ENCODE results near the gene SPNS1.
A peak's percentile ranks its signal among the peaks of the same experiment; 100 is the strongest.
"Not testable (repeated sequence)": the region's sequence is repeated elsewhere in the genome, so short reads cannot be mapped to it uniquely, and the experiment has no call there.

Gene SPNS1, protein sequence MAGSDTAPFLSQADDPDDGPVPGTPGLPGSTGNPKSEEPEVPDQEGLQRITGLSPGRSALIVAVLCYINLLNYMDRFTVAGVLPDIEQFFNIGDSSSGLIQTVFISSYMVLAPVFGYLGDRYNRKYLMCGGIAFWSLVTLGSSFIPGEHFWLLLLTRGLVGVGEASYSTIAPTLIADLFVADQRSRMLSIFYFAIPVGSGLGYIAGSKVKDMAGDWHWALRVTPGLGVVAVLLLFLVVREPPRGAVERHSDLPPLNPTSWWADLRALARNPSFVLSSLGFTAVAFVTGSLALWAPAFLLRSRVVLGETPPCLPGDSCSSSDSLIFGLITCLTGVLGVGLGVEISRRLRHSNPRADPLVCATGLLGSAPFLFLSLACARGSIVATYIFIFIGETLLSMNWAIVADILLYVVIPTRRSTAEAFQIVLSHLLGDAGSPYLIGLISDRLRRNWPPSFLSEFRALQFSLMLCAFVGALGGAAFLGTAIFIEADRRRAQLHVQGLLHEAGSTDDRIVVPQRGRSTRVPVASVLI

GRCh38 chr16:28974437-28975157 lies at the start of gene SPNS1:
TSS of gene SPNS1 (plus strand) at chr16:28974778. CDS start at chr16:28975152, 374 bp downstream.
- peak; percentile 89 for DNase-seq (ENCODE audit: low read depth)

DNA sequence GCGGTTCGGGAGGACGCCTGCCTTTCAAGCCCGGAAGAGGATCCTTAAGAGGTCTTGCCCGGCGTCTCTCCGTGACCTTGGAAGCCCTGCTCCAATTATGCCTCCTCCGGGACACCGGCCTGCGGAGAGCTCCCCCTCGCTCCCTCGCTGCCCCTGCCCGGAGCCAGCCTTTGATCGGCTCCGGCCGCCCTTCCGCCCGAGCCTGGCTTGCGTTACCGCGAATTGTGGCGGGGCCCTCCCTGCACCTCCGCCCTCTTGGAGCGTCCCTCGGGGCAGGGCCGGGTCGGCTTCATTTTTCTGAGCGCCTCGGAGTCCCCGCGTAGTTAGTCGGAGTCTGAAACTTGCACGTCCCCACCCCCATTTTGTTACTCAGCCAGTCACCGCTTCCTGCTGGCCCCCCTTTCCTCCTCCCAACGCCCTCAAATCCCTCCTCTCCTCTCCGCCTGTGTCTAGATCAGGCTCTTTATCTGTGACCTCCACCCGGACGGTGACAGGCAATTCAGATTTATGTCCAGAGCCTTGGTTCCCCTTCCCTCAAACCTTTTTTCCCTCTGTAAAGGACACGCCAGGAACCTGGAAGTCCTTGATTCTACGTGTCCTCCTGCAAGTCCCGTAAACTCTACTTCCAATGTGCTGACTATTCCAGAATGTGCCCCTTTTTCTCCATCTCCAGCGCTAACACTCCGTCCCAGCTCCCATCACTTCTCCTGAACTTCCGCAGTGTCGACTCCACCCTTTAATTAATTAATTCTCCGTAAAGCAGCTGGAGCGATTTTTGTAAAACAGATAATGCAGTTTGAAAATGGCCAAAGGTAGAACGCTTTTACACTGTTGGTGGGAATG lies 49.0 kb upstream of the SPNS1 start:
- DNase-seq (ENCODE audit: low read depth) = peak; percentile 70

DNA sequence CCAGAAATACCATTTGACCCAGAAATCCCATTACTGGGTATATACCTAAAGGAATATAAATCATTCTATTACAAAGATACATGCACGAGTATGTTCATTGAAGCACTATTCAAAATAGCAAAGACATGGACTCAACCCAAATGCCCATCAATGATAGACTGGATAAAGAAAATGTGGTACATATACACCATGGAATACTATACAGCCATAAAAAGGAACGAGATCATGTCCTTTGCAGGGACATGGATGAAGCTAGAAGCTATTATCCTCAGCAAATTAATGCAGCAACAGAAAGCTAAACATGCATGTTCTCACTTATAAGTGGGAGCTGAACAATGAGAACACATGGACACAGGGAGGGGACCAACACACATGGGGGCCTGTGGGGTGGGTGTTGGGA lies 48.3 kb upstream of the SPNS1 start:
- DNase-seq (ENCODE audit: low read depth) = not testable (repeated sequence)

DNA sequence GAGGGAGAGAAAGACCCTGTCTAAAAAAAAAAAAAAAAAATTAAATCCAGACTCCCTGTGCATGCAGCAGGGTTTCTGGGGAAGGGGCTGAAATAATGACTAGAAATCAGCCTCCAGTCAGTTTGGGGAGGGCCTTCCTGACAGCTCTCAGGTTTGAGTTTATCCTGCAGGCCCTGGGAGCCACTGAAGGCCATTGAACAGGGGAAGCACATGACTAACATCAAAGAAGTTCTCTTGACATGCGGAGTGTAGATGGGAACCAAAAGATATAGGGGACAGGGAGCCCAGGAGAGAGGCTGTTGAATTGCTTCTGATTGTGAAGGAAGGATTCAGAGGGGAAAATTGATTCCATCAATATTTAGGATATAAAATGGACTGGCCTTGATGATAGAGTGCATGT lies 46.8 kb upstream of the SPNS1 start:
- no peak for DNase-seq (ENCODE audit: low read depth)

DNA sequence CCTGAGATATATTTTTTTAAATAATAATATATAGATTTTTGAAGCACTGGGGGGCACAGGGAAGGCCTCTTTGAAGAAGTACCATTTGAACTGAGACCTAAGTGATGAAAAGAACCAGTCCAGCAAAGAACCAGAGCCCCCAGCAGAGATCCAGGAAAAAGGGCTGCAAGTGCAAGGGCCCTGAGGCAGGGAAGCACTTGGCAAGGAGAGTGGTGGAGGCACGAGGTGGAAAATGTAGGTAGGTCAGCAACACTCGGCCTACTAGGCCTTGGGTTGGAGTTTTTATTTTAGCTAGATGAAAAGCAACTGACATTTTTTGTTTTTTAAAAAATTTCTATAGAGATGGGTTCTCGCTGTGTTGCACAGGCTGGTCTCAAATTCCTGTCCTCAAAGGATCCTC lies 44.4 kb upstream of the SPNS1 start:
- no peak for DNase-seq (ENCODE audit: low read depth)

- no peak for DNase-seq (ENCODE audit: low read depth)
Observed at GRCh38 chr16:28930652-28931051, 43.9 kb upstream of the SPNS1 start.

DNA sequence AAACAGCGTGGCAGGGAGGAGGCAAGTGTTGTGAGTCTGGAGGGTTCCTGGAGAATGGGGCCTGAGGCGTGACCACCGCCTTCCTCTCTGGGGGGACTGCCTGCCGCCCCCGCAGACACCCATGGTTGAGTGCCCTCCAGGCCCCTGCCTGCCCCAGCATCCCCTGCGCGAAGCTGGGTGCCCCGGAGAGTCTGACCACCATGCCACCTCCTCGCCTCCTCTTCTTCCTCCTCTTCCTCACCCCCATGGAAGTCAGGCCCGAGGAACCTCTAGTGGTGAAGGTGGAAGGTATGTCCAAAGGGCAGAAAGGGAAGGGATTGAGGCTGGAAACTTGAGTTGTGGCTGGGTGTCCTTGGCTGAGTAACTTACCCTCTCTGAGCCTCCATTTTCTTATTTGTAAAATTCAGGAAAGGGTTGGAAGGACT lies 42.8 kb upstream of the SPNS1 start, which contains the start of gene CD19:
Gene CD19, plus strand, starts transcription at position 171 of the 425 bp plus-strand sequence. Its CDS starts 30 bp downstream, at position 201.
- DNase-seq (ENCODE audit: low read depth) = no peak

DNA sequence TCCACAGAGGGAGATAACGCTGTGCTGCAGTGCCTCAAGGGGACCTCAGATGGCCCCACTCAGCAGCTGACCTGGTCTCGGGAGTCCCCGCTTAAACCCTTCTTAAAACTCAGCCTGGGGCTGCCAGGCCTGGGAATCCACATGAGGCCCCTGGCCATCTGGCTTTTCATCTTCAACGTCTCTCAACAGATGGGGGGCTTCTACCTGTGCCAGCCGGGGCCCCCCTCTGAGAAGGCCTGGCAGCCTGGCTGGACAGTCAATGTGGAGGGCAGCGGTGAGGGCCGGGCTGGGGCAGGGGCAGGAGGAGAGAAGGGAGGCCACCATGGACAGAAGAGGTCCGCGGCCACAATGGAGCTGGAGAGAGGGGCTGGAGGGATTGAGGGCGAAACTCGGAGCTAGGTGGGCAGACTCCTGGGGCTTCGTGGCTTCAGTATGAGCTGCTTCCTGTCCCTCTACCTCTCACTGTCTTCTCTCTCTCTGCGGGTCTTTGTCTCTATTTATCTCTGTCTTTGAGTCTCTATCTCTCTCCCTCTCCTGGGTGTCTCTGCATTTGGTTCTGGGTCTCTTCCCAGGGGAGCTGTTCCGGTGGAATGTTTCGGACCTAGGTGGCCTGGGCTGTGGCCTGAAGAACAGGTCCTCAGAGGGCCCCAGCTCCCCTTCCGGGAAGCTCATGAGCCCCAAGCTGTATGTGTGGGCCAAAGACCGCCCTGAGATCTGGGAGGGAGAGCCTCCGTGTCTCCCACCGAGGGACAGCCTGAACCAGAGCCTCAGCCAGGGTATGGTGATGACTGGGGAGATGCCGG lies 42.0 kb upstream of the SPNS1 start:
- no peak for DNase-seq (ENCODE audit: low read depth)

DNA sequence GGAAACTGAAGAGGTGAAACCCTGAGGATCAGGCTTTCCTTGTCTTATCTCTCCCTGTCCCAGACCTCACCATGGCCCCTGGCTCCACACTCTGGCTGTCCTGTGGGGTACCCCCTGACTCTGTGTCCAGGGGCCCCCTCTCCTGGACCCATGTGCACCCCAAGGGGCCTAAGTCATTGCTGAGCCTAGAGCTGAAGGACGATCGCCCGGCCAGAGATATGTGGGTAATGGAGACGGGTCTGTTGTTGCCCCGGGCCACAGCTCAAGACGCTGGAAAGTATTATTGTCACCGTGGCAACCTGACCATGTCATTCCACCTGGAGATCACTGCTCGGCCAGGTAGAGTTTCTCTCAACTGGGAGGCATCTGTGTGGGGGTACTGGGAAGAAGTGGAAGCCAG lies 41.4 kb upstream of the SPNS1 start:
- DNase-seq (ENCODE audit: low read depth) = no peak

- DNase-seq (ENCODE audit: low read depth) = no peak
Observed at GRCh38 chr16:28935346-28935745, 39.2 kb upstream of the SPNS1 start.

DNA sequence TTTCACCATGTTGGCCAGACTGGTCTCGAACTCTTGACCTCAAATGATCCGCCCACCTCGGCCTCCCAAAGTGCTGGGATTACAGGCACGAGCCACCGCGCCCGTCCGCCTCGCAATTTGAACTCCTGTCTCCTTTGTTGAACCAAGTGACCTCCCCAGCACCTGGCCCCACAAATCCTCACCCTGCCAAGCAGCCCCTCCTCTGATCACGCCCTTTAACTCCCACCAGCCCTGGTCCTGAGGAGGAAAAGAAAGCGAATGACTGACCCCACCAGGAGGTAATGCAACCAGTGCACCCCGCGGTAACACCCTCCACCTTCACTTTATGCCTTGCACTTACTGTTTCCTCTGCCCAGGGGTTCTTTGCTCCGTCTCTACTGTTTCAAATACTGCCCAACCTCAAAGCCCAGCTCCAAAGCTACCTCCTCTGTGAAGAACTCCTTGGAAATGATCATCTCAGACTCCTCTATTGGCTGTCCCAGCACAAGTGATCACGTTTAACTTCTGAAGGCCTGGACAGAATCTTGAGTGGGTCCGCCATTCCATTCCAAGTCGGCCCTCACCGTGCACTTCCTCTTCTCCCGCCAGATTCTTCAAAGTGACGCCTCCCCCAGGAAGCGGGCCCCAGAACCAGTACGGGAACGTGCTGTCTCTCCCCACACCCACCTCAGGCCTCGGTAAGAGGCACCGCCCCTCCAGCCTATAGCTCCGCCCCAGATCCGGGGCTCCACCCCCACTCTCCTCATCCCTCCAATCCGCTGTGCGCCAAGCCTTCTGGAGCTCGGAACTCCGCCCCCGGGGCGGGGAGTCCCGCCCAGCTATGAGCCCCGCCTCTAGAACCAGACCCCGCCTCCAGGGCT lies 38.4 kb upstream of the SPNS1 start:
- peak; percentile 72 for DNase-seq (ENCODE audit: low read depth)

- DNase-seq (ENCODE audit: low read depth) = no peak
Observed at GRCh38 chr16:28936784-28937155, 37.8 kb upstream of the SPNS1 start.

DNA sequence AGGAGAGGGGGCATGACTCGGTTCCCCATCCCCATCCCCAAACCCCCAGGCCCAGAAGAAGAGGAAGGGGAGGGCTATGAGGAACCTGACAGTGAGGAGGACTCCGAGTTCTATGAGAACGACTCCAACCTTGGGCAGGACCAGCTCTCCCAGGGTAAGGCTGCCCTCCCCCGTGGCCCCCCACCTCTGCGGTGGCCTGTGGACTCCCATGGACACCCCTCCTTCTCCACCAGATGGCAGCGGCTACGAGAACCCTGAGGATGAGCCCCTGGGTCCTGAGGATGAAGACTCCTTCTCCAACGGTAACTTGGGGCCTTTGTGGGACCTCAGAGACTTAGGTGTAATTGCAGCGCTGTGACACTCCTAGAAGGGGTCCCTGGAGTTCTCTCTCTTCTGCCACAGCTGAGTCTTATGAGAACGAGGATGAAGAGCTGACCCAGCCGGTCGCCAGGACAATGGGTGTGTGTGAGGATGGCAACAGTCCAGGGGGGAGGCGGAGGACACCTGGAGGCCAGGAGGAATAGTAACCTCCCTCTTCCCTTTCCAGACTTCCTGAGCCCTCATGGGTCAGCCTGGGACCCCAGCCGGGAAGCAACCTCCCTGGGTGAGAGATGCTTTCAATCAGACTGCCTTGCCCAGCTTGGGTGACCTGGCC lies 37.2 kb upstream of the SPNS1 start:
- DNase-seq (ENCODE audit: low read depth) = no peak

DNA sequence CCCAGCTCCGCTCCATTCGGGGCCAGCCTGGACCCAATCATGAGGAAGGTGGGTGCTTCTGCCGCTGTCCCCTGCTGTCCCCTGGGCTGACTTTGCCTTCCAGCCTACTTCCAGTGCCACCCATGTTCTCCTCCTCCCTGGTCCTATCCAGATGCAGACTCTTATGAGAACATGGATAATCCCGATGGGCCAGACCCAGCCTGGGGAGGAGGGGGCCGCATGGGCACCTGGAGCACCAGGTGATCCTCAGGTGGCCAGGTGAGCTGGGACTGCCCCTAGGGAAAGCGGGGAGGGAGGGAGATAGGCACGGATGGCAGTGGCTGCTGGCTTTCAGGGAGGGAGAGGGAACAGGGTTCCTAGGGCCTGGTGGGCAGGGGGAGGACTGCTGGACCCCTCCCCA lies 35.9 kb upstream of the SPNS1 start:
- no peak for DNase-seq (ENCODE audit: low read depth)

DNA sequence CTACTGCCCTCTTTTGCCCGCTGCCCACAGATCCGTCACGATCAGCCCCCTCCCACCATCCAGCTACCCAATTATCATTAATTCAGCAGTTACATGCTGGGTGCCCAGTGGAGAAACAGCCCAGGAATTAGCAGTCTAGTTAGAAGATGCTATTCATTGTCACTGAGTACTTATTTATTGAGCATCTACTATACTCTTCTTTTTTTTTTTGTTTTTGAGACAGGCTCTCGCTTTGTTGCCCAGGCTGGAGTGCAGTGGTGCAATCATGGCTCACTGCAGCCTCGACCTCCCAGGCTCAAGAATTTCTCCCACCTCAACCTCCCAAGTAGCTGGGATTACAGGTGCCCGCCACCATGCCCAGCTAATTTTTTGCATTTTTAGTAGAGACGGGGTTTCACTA lies 34.8 kb upstream of the SPNS1 start:
- DNase-seq (ENCODE audit: low read depth) = not testable (repeated sequence)

DNA sequence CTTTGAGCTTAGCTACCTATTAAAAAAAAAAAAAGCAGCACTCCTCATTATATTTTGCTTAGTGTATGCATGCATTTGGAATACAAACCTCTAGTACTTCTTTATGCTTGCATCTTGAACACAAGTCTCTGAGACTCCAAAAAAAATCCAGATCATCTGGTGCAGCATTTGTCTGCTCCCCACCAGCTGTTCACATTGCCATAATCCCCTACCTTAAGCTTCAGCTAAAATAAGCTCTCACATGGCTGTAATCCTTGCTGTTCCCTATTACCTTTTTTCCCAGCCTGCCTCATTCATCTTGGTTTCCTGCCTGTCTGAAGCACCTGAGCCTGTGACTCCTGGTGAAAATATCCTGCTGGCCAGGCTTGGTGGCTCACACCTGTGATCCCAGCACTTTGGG lies 31.3 kb upstream of the SPNS1 start:
- no peak for DNase-seq (ENCODE audit: low read depth)

GRCh38 chr16:28946681-28947080 lies 27.9 kb upstream of the SPNS1 start:
- no peak for DNase-seq (ENCODE audit: low read depth)

- DNase-seq (ENCODE audit: low read depth) = peak; percentile 99
Observed at GRCh38 chr16:28950648-28951409, 23.7 kb upstream of the SPNS1 start, which contains the start of gene NFATC2IP. TSS of gene NFATC2IP (plus strand) at chr16:28950937. CDS start at chr16:28951012, 75 bp downstream.

DNA sequence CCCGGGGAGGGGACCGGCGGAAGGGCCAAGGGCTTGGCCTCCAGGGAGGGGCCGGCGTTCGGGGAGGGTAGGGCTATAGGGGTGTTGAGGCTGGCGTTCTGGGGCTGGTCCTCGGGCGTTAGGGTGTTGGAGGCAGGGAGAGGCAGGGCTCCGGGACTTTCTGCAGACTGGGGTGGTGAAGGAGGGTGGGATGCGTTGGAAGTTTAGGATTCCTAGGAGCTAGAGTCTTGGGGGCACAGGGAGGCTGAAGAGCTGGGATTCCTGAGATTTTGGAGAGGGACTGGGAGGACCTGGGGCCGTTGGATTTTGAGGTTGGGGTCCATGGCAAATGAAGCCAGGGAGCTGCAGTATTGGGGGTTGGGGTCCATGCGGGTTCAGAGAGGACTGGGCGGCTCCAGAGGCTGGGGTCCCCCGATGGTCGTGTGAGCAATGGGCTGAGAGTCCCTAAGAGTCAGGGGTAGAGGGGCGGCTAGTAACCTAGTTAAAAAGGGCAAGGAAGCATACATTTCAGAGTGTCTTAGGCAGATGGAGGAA lies 23.1 kb upstream of the SPNS1 start:
- no peak for DNase-seq (ENCODE audit: low read depth)

Measured in activated T-helper 9 cell treated with anti-CD3 and anti-CD28 coated beads, Interleukin-2, amount 50 U/mL, for 16 hours (primary cell).